Ovary (tissue), 9 donors: ENCODE measurements around the gene ZNF81. TPM values are rescaled to one million over a fixed set of nuclear protein-coding genes. Genes with fewer than 3 reads are reported as not detected.
"Not testable (repeated sequence)": the region's sequence is repeated elsewhere in the genome, so short reads cannot be mapped to it uniquely, and the experiment has no call there.

Source experiments
- DNase-seq, 5 donors: peaks; one replicate each; pipeline ENCODE4 v3.0.0-alpha.2; 2019 to 2020
- H3K27ac ChIP-seq, 2 donors: fragments of 200-600 bp; one replicate each; pipeline versions ENCODE4 v1.5.1 to v1.8.0; 2019 to 2022
- H3K27me3 ChIP-seq: fragments of 200-600 bp; one replicate; pipeline ENCODE4 v1.8.0; 2022
- H3K36me3 ChIP-seq: fragments of 200-600 bp; sonication (generic); one replicate; pipeline ENCODE4 v1.5.1; 2019
- H3K4me1 ChIP-seq: one replicate; pipeline ENCODE4 v1.8.1; 2013; ENCODE audit warnings: mild to moderate bottlenecking, moderate library complexity; ENCODE audit not compliant: insufficient read depth
- H3K4me3 ChIP-seq: fragments of 200-600 bp; sonication (generic); one replicate; pipeline ENCODE4 v1.5.1; 2017
- H3K9me3 ChIP-seq, 2 donors: fragments of 200-600 bp in 1 of 2; sonication (generic) in 1 of 2; one replicate each; pipeline versions ENCODE4 v1.5.1 to v1.8.1; 2013 to 2019; ENCODE audit warnings: mild to moderate bottlenecking in 1 of 2, moderate library complexity in 1 of 2
- CTCF ChIP-seq, 3 donors: fragments of 450-650 bp in 2 of 3; fragments of 200-600 bp in 1 of 3; IDR thresholded peaks; one replicate each; pipeline versions ENCODE4 v1.5.1 to v1.8.0; 2016 to 2022; ENCODE audit warnings: antibody characterized with exemption in 3 of 3, mild to moderate bottlenecking in 1 of 3
- EP300 ChIP-seq: sonication (generic); formaldehyde crosslinking; IDR thresholded peaks from one replicate; pipeline ENCODE4 v1.6.1; 2017; ENCODE audit warnings: antibody characterized with exemption
- POLR2A ChIP-seq: fragments of 450-650 bp; IDR thresholded peaks from one replicate; pipeline ENCODE4 v1.6.1; 2017; ENCODE audit warnings: antibody characterized with exemption, mild to moderate bottlenecking, moderate library complexity
- WGBS, 3 donors: extraction: QIAGEN DNeasy Blood & Tissue Kit in 1 of 3; methylation state at CpG; one replicate each; pipeline versions ENCODE4 v1.1.5 to v1.1.7; 2013 to 2017; 5-methylcytosine and 5-hydroxymethylcytosine counted together
- intact Hi-C, 4 donors: fragments of 100-400 bp; cut with DNase I; formaldehyde crosslinking; loops; one replicate each; pipeline versions ENCODE4 v1.11.0 to v1.15.1; 2022 to 2023
- polyA plus RNA-seq, 2 donors: library from polyadenylated mRNA; stranded (reverse); fragments of 200-250 nt in 1 of 2; fragments of 350-450 nt in 1 of 2; fragmentation: Illumina TruSeq in 1 of 2; extraction: RNeasy Lipid Tissue Mini Kit (QIAGEN cat#74804) in 1 of 2; gene quantifications; one replicate each; pipeline ENCODE4 v1.2.3, GENCODE V29; 2013 to 2014
- total RNA-seq, 7 donors: library from RNA; depleted of rRNA in 2 of 7; stranded (reverse); fragments of >200 nt in 2 of 7; fragmentation: NEBNext Ultra II Directional in 3 of 7; extraction: Animal tissue kit (Norgen Biotek cat#: 25700) in 3 of 7; gene quantifications; one replicate each; pipeline versions ENCODE4 v1.1.0 to v1.2.4, GENCODE V29; 2016 to 2023
- donor health status: DM: no; HTN: no; CAD: no; lungs with moderate emphysema.
- donor health status: DM: no; HTN: no; CAD: no.
- donor health status: Bipolar disorder and iron deficiency.
- donor health status: DM: yes; HTN: yes; CAD: no.
- donor health status: DM: no; HTN: no; CAD: no.
- donor health status: DM: yes; HTN: yes; CAD: no.

Gene ZNF81
- total and polyA plus RNA-seq, 9 donors = 1.5 to 13.9 (median 7.6) TPM

GRCh38 chrX:47936224-47936939 is 99.7 kb downstream of the ZNF81 start:
- 31 to 49% (median 38%) methylated on average over 15 of the region's 15 CpGs for WGBS, 3 donors
- TF ChIP-seq EP300 = no peak
- no peak for TF ChIP-seq POLR2A
- no peak for TF ChIP-seq CTCF (IDR thresholded peaks at IDR 0.05)
- intact Hi-C loops = no loop called here
- Histone ChIP-seq H3K27ac (no peak overlapping the region), H3K27me3 (no peaks in the 10 kb centered on the region), H3K4me1 (no peaks in the 10 kb centered on the region), H3K4me3 (no peak overlapping the region), H3K9me3 (no peaks in the 10 kb centered on the region), H3K36me3 (no peaks in the 10 kb centered on the region)
- no peak for DNase-seq

GRCh38 chrX:47936940-47937317 is 100.2 kb downstream of the ZNF81 start:
- no peak overlapping the region for H3K4me3 ChIP-seq
- 54 to 64% (median 56%) methylated on average over 3 of the region's 3 CpGs for WGBS, 3 donors
- H3K9me3 ChIP-seq = no peaks in the 10 kb centered on the region
- TF ChIP-seq POLR2A (no peak), CTCF (IDR thresholded peaks at IDR 0.05) (no peak), EP300 (no peak)
- no peak for DNase-seq
- no peaks in the 10 kb centered on the region for H3K27me3 ChIP-seq
- intact Hi-C loops = no loop called here
- H3K4me1 ChIP-seq = no peaks in the 10 kb centered on the region
- no peaks in the 10 kb centered on the region for H3K36me3 ChIP-seq
- H3K27ac ChIP-seq = no peak overlapping the region

GRCh38 chrX:47940448-47940847 is 103.7 kb downstream of the ZNF81 start:
- Histone ChIP-seq H3K9me3 (no peaks in the 10 kb centered on the region), H3K27ac (no peak overlapping the region), H3K27me3 (no peaks in the 10 kb centered on the region), H3K4me3 (no peak overlapping the region), H3K4me1 (no peaks in the 10 kb centered on the region), H3K36me3 (no peaks in the 10 kb centered on the region)
- no peak for DNase-seq
- intact Hi-C loops = no loop called here
- WGBS, 3 donors = 81 to 86% (median 86%) methylated on average over 4 of the region's 4 CpGs
- TF ChIP-seq POLR2A = no peak
- TF ChIP-seq CTCF (IDR thresholded peaks at IDR 0.05) = no peak
- no peak for TF ChIP-seq EP300

- Histone ChIP-seq H3K36me3 (no peaks in the 10 kb centered on the region), H3K4me3 (no peak overlapping the region), H3K27me3 (no peaks in the 10 kb centered on the region), H3K4me1 (no peaks in the 10 kb centered on the region), H3K27ac (no peak overlapping the region), H3K9me3 (no peaks in the 10 kb centered on the region)
- TF ChIP-seq EP300 = no peak
- WGBS, 3 donors = 41 to 60% (median 51%) methylated on average over 4 of the region's 4 CpGs
- DNase-seq = no peak
- intact Hi-C loops = no loop called here
These were observed 104.7 kb downstream of the ZNF81 start for GRCh38 chrX:47941423-47941822.

- DNase-seq, H3K9me3 ChIP-seq, H3K4me3 ChIP-seq, H3K27me3 ChIP-seq, intact Hi-C loops, H3K36me3 ChIP-seq, H3K4me1 ChIP-seq, H3K27ac ChIP-seq: not testable (repeated sequence)
- whole genome bisulfite sequencing, 3 donors = 76 to 91% (median 85%) methylated on average over 6 to 7 of the region's 7 CpGs
These were observed 118.6 kb downstream of the ZNF81 start for GRCh38 chrX:47955295-47955694.
